Measurements from ENCODE around the gene NFKB1.

Gene NFKB1

DNA sequence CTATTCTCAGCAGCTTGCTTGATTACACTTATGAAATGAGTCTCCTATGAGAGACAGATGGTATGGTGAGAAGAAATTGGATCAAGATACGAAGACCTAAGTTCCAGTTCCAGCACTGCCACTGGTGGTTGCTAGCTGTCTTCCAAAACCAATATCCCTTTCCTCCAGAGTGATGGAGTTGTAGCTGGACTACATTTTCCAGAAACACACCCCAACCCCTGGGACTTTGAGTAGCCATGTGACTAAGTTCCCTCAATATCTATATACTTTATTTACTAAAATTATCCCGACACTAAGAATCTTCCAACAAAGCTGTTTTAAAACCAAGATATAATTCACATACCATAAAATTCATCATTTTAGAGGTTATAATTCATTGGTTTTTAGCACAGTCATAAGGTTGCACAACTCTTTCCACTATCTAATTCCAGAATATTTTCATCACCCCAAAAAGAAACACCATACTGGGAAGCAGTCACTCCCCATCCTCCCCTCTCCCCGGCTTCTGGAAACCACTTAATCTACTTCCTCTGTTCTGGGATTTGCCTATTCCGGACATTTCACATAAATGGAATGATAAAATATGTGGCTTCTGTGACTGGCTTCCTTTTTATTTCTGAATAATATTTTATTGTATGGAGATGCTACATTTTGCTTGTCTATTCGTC, 141.6 kb downstream of the NFKB1 start:
- peaks cover 18% of the 10 kb centered on the region for H3K36me3 ChIP-seq (ENCODE audit: control insufficient read depth, insufficient read depth, low read length)
- no peak overlapping the region for H3K27ac ChIP-seq (ENCODE audit: low read depth, low read length)
- H3K4me1 ChIP-seq (ENCODE audit: control insufficient read depth, insufficient read depth, low read length): no peaks in the 10 kb centered on the region
- no peak overlapping the region for H3K4me3 ChIP-seq (ENCODE audit: low read depth, low read length)
- H3K27me3 ChIP-seq (ENCODE audit: control insufficient read depth, insufficient read depth, low read length): no peaks in the 10 kb centered on the region
- H3K9ac ChIP-seq (ENCODE audit: low read length): no peak overlapping the region
- no peaks in the 10 kb centered on the region for H3K9me3 ChIP-seq (ENCODE audit: control insufficient read depth, insufficient read depth, low read depth, low read length)

DNA sequence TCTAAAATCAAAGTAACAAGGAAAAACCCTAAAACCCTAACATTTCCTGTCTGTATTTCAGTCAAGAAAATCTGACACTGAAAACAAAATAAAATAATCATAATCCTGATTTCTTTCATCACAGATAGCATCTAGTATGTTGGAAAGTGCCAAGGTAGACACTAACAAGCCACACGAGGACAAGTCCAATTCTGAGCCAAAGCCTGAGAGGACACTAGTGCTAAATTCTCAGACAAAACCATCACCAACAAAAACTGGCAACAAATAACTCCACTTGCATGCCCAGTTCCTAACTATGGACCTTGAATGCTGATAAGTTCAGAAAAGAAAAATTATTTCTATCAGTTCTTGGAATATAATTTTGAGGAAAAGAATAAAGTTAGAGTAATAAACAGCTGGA, 146.0 kb downstream of the NFKB1 start:
- H3K27me3 ChIP-seq (ENCODE audit: control insufficient read depth, insufficient read depth, low read length): no peaks in the 10 kb centered on the region
- H3K4me3 ChIP-seq (ENCODE audit: low read depth, low read length): no peak overlapping the region
- H3K27ac ChIP-seq (ENCODE audit: low read depth, low read length): no peak overlapping the region
- no peaks in the 10 kb centered on the region for H3K9me3 ChIP-seq (ENCODE audit: control insufficient read depth, insufficient read depth, low read depth, low read length)
- H3K4me1 ChIP-seq (ENCODE audit: control insufficient read depth, insufficient read depth, low read length): no peaks in the 10 kb centered on the region
- no peak overlapping the region for H3K9ac ChIP-seq (ENCODE audit: low read length)
- H3K36me3 ChIP-seq (ENCODE audit: control insufficient read depth, insufficient read depth, low read length): peaks cover 25% of the 10 kb centered on the region

DNA sequence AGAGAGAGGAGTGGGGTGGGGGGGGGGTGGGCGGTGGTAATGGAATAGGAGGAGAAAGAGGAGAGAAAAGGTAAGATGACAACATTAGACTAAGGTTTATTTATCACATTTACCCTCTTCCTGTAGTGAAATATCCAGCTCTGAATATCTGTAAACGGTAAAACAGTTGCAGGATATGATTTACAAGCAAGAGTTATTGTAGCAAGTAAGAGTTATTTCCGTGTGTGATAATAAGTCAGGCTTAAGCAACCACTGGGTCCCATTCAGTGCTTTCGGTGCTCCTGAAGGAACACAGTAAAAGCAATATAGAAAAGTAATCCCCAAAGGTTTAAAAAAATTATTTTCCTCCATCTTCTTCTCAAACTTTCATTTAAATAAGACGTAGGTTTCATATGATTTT, 156.0 kb downstream of the NFKB1 start:
- Histone ChIP-seq H3K4me1 (ENCODE audit: control insufficient read depth, insufficient read depth, low read length) (no peaks in the 10 kb centered on the region), H3K27ac (ENCODE audit: low read depth, low read length) (no peak overlapping the region), H3K9me3 (ENCODE audit: control insufficient read depth, insufficient read depth, low read depth, low read length) (0 out of 2 replicates have a peak, but pooled peaks cover 2% of the 10 kb centered on the region), H3K27me3 (ENCODE audit: control insufficient read depth, insufficient read depth, low read length) (no peaks in the 10 kb centered on the region), H3K4me3 (ENCODE audit: low read depth, low read length) (no peak overlapping the region), H3K36me3 (ENCODE audit: control insufficient read depth, insufficient read depth, low read length) (peaks cover 7% of the 10 kb centered on the region), H3K9ac (ENCODE audit: low read length) (no peak overlapping the region)

DNA sequence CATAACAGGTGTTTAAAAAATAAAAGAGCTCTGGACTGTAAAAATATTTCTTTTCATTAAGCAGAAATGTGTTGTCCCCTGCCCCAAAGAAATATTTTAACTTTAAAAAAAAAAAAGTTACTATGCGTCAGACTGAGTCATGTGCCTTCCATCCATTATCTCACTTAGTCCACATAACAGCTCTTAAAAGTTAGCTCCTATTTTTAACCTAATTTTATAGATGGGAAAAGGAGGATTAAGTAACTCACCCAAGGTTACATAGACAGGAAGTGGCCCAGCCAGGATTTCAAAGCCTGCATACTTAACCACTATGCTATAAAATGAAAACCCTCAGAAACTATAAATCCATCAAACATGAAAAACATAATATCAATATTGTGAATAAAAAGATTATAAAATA, 161.9 kb downstream of the NFKB1 start:
- Histone ChIP-seq H3K27me3 (ENCODE audit: control insufficient read depth, insufficient read depth, low read length) (no peaks in the 10 kb centered on the region), H3K36me3 (ENCODE audit: control insufficient read depth, insufficient read depth, low read length) (peaks cover 14% of the 10 kb centered on the region), H3K9me3 (ENCODE audit: control insufficient read depth, insufficient read depth, low read depth, low read length) (0 out of 2 replicates have a peak, but pooled peaks cover 2% of the 10 kb centered on the region), H3K27ac (ENCODE audit: low read depth, low read length) (no peak overlapping the region), H3K4me3 (ENCODE audit: low read depth, low read length) (no peak overlapping the region), H3K4me1 (ENCODE audit: control insufficient read depth, insufficient read depth, low read length) (no peaks in the 10 kb centered on the region), H3K9ac (ENCODE audit: low read length) (no peak overlapping the region)

DNA sequence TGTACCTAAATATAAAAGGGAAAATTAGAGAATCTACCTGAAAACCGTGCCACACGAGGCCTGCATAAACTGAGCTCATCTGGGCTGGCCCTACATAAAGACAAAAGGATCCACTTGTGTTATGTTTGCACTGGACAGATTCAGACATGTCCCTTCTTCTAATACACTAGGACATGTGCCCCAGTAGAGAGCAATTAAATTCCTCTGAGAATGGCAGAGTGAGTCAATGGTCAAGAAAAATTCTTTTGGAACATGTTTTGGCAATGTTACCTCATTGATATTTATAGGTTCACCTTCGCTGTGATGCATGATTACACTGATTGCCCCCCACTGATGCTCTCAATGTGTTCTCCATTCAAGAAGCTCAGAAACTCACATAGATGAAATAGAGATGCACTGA, 164.4 kb downstream of the NFKB1 start:
- peaks cover 18% of the 10 kb centered on the region for H3K36me3 ChIP-seq (ENCODE audit: control insufficient read depth, insufficient read depth, low read length)
- no peak overlapping the region for H3K9ac ChIP-seq (ENCODE audit: low read length)
- no peaks in the 10 kb centered on the region for H3K27me3 ChIP-seq (ENCODE audit: control insufficient read depth, insufficient read depth, low read length)
- H3K4me1 ChIP-seq (ENCODE audit: control insufficient read depth, insufficient read depth, low read length): no peaks in the 10 kb centered on the region
- H3K9me3 ChIP-seq (ENCODE audit: control insufficient read depth, insufficient read depth, low read depth, low read length): no peaks in the 10 kb centered on the region
- no peak overlapping the region for H3K4me3 ChIP-seq (ENCODE audit: low read depth, low read length)
- no peak overlapping the region for H3K27ac ChIP-seq (ENCODE audit: low read depth, low read length)
